ENCODE data around the gene SERPINH1.

The SERPINH1 gene

GRCh38 chr11:75557666-75558494 is 4.2 kb upstream of the SERPINH1 start:
- peak; percentile 86 for DNase-seq

GRCh38 chr11:75558939-75559843 is 2.9 kb upstream of the SERPINH1 start:
- DNase-seq = no peak

DNA sequence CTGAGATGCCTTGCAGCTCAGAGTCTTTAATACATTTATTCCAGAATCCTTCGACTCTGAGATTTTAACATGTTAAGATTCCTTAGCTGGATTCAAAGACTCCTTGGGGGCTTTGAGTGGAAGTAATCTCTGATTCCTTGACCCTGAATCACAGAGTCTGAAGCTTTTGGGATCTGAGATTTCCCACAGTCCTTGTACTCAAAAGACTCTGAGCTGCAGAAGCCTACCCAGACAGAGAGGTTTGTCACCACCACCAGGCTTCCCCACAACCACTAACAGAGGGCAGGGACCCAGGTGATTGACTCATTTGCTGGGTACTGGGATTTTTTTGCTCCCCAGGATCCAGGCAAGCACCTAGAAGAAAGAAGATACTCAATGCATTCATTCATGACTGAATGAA is 1.4 kb upstream of the SERPINH1 start:
- no peak for DNase-seq

DNA sequence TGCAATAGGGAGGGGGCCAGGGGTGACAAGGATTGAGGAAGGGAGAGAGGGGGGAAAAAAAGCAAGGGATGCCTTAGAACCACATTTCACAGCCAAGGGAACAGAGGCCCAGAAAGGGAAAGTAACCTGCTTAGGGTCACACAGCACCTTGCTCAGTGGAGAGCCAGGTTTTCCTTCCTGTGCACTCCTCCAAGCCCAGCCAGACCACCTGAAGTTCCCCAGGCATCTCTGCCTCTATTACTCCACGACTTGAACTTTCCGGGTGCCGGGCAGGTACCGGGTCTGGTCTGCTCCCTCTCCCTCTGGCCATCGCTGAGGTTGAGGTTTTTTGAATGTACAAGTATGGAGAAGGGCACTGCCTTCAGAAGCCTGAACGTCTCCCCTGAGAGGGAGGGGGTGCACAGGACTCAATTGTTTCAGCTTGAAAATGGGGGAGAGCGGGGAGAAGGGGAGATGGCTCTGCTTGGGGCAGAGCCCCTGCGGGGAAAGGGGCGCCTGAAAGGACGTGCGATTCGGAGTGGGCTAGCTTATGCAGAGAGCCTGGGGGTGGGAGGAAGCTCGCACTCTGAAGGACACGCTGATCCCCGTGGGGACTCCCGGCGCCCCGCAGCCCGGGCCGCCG is 516 bp upstream of the SERPINH1 start:
- DNase-seq = no peak

- DNase-seq = no peak
Observed at GRCh38 chr11:75562836-75563484, 907 bp downstream of the SERPINH1 start.

- DNase-seq = no peak
Observed at GRCh38 chr11:75563501-75563977, 1.5 kb downstream of the SERPINH1 start.

DNA sequence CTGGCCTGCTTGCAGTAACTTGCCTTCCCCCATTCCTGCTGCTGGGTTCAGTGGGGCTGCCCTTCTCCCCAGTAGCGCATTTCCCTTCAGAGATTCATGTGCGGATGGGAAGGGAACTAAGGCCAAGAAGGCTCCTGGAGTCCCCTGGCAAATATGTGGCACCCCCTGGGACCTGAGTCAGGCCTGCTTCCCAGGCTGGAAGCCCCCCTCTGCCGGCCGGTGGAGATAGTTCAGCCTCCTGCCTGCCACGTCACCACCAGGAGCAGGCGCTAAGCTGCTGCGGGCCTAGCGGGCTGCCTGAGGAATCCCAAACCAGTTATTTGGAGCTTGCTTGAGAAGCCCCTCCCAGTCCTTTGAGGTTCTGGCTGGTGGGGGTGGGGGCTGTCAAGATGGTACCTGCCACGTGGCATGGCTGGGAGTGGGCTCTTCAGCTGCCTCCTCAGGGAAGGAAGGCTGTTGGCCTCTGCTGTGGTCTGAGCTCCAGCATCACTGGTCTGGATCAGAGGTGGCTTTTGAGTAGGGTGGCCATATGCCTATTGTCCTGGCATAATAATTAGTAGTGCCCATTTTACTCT is 2.0 kb downstream of the SERPINH1 start:
- DNase-seq = peak; percentile 88

- peak; percentile 37 for DNase-seq
Observed at GRCh38 chr11:75565221-75565814, 3.3 kb downstream of the SERPINH1 start.

DNA sequence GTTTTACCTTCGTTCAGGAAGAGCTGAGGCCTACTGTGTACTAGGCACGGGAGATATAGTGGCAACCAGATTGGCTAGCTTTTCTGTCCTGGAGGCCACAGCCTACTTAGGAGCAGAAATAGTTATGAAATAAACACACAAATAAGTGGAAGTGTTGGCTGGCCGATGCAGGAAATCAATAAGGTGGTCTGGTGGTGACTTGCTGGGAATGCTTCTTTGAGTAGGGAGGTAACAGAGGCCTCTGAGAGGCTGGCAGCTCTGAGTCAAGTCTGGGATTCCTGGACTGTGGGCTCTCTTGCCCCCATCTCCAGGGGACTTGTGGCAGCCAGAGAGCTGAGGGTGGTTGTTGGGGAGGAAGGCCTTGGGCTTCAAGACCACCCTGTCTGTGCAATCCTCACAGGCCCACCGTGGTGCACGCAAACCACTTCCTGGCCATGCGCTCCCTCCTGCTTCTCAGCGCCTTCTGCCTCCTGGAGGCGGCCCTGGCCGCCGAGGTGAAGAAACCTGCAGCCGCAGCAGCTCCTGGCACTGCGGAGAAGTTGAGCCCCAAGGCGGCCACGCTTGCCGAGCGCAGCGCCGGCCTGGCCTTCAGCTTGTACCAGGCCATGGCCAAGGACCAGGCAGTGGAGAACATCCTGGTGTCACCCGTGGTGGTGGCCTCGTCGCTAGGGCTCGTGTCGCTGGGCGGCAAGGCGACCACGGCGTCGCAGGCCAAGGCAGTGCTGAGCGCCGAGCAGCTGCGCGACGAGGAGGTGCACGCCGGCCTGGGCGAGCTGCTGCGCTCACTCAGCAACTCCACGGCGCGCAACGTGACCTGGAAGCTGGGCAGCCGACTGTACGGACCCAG is 4.1 kb downstream of the SERPINH1 start:
- no peak for DNase-seq

- DNase-seq = no peak
Observed at GRCh38 chr11:75566763-75567279, 4.8 kb downstream of the SERPINH1 start.

DNA sequence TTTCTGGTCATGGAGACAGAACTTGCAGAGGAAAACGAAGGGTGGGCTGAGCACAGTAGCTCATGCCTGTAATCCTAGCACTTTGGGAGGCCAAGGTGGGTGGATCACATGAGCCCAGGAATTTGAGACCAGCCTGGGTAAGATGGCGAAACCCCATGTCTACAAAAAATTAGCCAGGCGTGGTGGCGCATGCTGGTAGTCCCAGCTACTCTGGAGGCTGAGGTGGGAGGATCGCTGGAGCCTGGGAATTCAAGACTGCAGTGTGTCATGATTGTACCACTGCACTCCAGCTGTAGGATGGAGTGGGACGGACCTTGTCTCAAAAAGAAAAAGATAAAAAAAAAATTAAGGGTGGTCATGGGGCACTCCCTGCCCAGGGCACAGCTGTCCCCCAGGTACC is 5.9 kb downstream of the SERPINH1 start:
- DNase-seq = no peak

DNA sequence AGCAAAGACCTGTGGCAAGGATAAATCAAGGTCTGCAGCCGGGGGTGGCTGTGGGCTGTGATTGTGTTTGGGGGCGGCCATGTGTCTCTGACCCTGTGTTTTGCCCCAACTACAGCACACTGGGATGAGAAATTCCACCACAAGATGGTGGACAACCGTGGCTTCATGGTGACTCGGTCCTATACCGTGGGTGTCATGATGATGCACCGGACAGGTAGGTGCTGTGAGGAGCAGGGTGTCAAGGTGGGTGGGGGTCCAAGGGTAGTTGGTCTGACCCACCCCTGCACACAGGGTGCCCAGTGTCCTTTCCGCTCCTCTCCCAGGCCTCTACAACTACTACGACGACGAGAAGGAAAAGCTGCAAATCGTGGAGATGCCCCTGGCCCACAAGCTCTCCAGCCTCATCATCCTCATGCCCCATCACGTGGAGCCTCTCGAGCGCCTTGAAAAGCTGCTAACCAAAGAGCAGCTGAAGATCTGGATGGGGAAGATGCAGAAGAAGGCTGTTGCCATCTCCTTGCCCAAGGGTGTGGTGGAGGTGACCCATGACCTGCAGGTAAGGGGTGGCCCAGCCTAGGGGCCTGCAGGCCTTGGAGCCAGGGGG is 6.7 kb downstream of the SERPINH1 start:
- DNase-seq = no peak

- DNase-seq = no peak
Observed at GRCh38 chr11:75570559-75571139, 8.6 kb downstream of the SERPINH1 start.

DNA sequence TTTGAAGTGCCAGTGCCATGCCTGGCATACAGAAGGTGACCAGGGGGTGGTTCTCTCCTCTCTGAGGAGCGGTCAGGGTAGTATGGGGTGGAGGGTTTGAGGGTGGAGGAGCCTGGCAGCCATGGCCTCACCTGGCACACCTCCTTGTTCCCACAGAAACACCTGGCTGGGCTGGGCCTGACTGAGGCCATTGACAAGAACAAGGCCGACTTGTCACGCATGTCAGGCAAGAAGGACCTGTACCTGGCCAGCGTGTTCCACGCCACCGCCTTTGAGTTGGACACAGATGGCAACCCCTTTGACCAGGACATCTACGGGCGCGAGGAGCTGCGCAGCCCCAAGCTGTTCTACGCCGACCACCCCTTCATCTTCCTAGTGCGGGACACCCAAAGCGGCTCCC is 9.6 kb downstream of the SERPINH1 start:
- DNase-seq = no peak

GRCh38 chr11:75572744-75573143 is 10.7 kb downstream of the SERPINH1 start:
- no peak for DNase-seq

DNA sequence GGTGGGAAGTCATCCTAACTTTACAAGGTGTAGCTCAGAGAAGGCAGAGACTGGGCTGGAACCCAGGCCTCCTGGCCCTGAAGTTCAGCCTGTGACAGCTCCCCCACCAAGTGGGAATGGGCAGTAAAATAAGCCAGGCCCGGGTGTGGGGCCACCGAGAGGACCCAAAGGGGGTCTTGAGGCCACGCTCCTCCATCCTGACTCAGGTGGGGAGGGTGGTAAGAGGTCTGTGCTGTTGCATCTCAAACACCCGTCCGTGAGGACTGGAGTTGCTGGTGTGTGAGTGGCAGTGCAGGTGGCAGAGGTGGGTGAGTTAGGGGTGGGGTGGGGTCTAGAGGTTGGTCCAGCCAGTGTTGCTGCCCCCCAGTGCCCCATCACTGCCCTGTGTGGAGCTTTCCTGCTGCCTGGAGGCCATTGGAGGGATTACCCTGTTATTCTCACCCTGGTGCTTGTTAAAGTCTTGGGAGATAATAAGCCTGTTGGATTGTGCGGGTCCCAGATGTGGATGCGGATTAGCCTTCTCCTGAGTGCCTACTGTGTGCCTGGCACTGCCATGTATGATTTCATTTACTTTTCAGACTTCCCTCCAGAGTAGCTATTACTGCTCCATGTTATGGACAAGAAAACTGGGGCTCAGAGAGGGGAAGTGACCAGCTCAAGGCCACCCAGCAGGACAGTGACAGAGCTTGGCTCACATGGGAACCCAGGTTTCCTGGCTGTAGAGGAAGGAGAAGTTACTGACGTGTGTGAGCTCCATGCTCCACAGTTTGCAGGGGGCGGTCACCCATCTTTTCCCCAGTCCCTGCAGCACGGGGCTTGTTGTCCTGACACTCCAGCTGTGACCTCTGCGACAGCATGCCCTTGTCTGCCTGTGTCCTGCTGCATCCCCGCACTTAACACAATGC is 12.9 kb downstream of the SERPINH1 start:
- no peak for DNase-seq

GRCh38 chr11:75576017-75576416 is 14.0 kb downstream of the SERPINH1 start:
- no peak for DNase-seq

GRCh38 chr11:75576499-75576918 is 14.5 kb downstream of the SERPINH1 start:
- DNase-seq = no peak

DNA sequence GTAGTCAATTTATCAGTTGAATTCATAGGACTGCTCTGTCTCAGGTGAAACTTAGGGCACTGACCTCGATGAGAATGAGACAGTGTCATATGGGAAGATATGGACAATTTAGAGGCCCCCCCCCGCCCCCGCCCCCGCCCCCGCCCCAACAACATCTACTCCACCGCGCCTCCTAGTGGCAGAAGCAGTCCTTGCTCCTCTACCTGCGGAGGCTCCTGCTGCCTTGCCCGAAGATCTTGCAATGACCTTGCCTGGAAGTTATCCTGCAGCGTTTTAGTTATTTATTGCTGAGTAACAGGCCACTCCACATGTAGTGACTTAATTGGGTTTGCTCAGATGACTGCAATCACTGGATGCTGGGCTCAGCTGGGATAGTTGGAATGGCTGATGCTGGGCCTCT is 15.2 kb downstream of the SERPINH1 start:
- DNase-seq = no peak

All from amniotic stem cell (primary cell).